ENCODE results near the gene ETFBKMT. TPM values are rescaled to one million over a fixed set of nuclear protein-coding genes. Genes with fewer than 3 reads are reported as not detected.

ETFBKMT gene
- total RNA-seq, 2 experiments from 2014 or later = 0.38 to 0.92 TPM

Other genes with a start within 250 kb of the ETFBKMT start
- gene DENND5B, start 68.6 kb upstream of the ETFBKMT start, total RNA-seq = under 1 TPM; 0.22 to 0.25 TPM
- gene AMN1, start 69.3 kb downstream of the ETFBKMT start, total RNA-seq = 1 to 10 TPM; 6.9 to 8.5 TPM

Data from CD4-positive, alpha-beta T cell (primary cell).